Neutrophil (primary cell): ENCODE measurements around the gene SOCS3.

ENCODE experiments used
- H3K27ac ChIP-seq: fragments of 200-600 bp; sonication (generic); 2 replicates; pipeline ENCODE4 v1.5.1; 2016; ENCODE audit warnings: mild to moderate bottlenecking, moderate library complexity
- H3K27me3 ChIP-seq: fragments of 200-600 bp; sonication (generic); 2 replicates; pipeline ENCODE4 v1.6.0; 2016; ENCODE audit warnings: mild to moderate bottlenecking
- H3K36me3 ChIP-seq: fragments of 200-600 bp; sonication (generic); 2 replicates; pipeline ENCODE4 v1.5.1; 2017
- H3K4me1 ChIP-seq, 2 experiments: fragments of 200-600 bp in 1 of 2; sonication (generic) in 1 of 2; 1 replicate in 1 of 2; 2 replicates in 1 of 2; pipeline versions ENCODE4 v1.5.1 to v1.6.1; 2013 to 2016; ENCODE audit warnings: low read depth in 1 of 2, low read length in 1 of 2, mild to moderate bottlenecking in 1 of 2, moderate library complexity in 1 of 2; ENCODE audit not compliant: control insufficient read depth in 1 of 2, insufficient read depth in 1 of 2
- H3K4me3 ChIP-seq, 2 experiments: fragments of 200-600 bp in 1 of 2; sonication (generic) in 1 of 2; 1 replicate in 1 of 2; 2 replicates in 1 of 2; pipeline ENCODE4 v1.5.1; 2013 to 2016; ENCODE audit warnings: low read depth in 1 of 2, low read length in 1 of 2, mild to moderate bottlenecking in 1 of 2, moderate library complexity in 1 of 2
- H3K9me3 ChIP-seq: fragments of 200-600 bp; sonication (generic); 2 replicates; pipeline ENCODE4 v1.5.1; 2016
- TF ChIP-seq, protein P1 (sequence below): fragments of 200-600 bp; sonication (generic); IDR thresholded peaks from 2 replicates; pipeline ENCODE4 v1.5.1; 2016; ENCODE audit warnings: antibody characterized with exemption

Gene SOCS3

DNA sequence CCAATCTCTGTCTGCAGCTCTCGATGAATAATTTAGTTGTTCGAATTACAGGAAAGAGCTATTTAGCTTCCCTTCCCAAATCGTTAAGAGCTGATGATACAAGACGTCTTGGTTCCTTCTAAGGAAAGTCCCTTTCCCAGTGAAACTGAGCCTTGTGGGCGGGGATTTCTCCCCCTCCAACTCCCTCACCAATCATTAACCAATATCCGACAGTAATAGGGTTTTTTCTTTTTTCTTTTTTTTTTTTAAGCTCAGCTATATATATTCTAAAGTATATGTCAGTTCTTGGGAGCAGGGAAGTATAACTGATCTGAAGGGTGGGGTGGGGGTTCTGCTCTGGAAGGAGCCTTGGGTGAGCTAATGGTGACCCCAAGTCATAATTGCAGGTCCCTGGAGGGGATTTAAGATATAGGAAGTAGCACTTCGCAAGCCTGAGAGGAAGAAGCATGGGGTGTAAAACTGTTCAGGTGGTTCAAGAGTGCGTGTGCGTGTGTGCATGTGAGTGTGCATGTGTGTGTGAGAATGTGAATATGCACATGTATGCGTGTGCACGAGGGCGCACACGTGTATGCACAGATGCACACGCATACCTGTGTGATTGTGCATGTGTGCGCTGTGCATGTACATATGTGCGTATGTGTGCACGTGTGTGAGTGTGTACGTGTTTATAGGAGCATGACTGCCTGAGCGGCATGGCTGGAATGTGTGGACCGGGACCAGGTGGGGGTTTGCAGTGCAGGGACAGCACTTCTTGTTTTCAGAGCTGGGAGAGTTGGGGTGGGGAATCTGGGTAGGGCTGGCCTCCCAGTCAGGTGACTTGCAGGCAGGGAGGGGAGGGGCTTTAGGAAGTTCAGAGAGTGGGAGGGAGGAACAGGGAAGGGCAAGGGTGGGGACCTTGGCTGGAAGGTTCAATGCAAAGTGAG, 42.7 kb downstream of the SOCS3 start:
- H3K36me3 ChIP-seq, result no peaks in the 10 kb centered on the region
- H3K27me3 ChIP-seq, result peaks cover 67% of the 10 kb centered on the region
- peaks cover 14 to 21% of the 10 kb centered on the region in 2 experiments for H3K4me1 ChIP-seq
- H3K9me3 ChIP-seq, result no peaks in the 10 kb centered on the region
- TF ChIP-seq, protein P1, sequence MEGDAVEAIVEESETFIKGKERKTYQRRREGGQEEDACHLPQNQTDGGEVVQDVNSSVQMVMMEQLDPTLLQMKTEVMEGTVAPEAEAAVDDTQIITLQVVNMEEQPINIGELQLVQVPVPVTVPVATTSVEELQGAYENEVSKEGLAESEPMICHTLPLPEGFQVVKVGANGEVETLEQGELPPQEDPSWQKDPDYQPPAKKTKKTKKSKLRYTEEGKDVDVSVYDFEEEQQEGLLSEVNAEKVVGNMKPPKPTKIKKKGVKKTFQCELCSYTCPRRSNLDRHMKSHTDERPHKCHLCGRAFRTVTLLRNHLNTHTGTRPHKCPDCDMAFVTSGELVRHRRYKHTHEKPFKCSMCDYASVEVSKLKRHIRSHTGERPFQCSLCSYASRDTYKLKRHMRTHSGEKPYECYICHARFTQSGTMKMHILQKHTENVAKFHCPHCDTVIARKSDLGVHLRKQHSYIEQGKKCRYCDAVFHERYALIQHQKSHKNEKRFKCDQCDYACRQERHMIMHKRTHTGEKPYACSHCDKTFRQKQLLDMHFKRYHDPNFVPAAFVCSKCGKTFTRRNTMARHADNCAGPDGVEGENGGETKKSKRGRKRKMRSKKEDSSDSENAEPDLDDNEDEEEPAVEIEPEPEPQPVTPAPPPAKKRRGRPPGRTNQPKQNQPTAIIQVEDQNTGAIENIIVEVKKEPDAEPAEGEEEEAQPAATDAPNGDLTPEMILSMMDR, result no peak
- no peak overlapping the region for H3K4me3 ChIP-seq
- no peak overlapping the region for H3K27ac ChIP-seq

DNA sequence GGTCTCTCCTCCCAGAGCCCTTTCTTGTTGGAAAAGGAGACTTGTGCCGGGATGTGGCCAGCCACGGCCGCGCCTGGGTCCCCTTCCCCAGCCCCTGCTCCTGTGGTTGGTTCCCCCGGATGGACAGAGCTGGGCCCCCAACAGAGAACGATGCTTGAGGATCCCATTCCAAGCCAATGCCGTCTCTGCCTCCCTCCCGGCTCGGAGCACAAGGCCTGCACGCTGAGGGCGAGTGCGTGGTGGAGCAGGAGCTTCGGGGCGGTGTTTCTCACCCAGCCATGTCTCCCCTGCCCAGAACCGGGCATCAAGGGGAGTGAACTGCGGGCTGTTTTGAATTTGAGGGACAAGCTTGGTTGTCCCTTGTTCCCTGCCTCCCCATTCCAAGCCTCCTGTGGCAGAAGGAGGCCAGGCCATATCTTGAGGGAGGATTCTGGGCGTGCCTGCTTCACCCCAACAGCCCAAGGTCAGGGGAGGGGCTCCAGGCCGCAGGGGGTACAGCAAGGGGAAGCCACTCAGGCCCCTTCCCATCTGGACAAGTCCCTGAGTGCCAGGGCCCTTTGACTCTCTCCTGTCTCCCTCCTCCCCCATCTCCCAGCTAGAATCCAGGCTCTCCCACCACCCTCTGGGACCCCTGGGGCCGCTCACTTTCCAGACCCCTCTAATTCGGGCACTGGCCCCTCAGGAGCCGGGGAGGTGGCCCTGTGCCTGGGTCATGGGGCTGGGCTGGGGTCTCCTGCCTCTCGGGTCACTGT, 43.6 kb downstream of the SOCS3 start:
- Histone ChIP-seq H3K27ac (no peak overlapping the region), H3K27me3 (peaks cover 75% of the 10 kb centered on the region), H3K4me3 (no peak overlapping the region), H3K36me3 (no peaks in the 10 kb centered on the region), H3K9me3 (no peaks in the 10 kb centered on the region), H3K4me1 (peaks cover 14 to 21% of the 10 kb centered on the region in 2 experiments)
- TF ChIP-seq, protein P1, result no peak

DNA sequence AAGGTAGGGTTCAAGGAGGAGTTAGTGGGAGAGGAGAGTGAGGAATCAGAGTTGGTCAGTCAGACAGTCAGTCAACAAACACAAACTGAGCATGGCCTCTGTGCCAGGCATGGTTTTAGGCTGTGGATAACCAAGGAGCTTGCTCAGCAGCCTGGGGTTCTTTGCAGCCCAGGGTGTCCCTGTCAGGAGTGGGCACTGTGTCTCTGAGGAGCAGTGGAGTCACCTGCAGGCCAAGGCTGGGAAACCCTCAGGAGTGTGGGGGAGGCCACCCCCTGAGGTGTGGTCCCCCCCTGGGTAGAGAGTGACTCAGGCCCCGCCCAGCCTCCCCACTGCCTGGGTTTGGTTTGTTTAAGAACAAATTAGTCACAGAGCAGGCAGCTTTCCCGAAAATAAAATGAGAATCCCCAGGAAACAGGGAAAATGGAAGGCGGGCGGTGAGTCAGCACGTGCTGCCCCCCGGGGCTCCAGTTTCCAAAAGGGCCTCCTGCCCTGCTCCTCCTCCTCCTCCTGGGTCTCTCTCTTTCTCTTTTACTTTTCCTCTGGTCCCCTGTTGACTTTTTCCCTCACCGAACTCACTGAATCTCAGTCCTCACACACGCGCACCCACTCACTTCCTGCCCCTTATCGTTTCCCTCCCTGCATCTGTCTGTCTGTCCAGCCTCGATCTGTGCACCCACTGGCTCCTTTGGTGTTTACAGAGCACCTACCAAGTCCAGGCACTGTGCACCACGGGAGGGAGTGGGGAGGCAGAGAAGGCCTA, 44.3 kb downstream of the SOCS3 start:
- no peaks in the 10 kb centered on the region for H3K36me3 ChIP-seq
- TF ChIP-seq, protein P1, result no peak
- H3K4me1 ChIP-seq, result peaks cover 14 to 21% of the 10 kb centered on the region in 2 experiments
- no peaks in the 10 kb centered on the region for H3K9me3 ChIP-seq
- no peak overlapping the region for H3K4me3 ChIP-seq
- H3K27me3 ChIP-seq, result peaks cover 79% of the 10 kb centered on the region
- no peak overlapping the region for H3K27ac ChIP-seq

DNA sequence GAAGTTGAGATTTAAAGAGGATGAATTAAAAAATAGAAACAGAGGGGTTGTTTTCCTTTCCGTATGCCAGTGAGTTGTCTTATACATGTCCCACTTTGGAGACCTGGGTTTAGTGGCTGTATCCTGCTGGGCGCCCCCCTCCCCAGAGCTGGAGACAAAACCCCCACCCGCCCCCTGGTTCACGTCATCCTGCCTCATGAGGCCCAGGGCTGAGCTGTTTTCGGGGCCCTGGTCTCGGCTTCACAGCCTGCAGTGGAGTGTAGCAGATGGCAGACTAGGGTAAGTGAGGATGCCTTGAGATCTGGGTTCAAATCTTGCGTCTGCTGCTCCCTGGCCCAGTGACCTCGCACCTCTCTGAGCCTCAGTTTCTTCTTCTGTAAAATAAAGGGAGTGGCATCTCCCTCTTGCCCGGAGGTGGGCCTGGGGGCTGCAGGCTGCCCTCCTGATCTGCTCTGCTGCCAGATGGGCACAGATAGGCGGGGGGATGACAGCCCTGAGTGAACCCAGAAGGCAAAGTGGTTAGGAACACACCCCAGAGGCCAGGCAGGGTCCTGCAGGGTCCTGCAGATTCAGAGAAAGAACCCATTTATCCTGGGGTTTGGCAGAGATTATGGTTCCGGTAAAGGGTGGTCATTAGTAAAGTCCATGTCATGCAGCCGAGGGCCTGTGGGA, 45.1 kb downstream of the SOCS3 start:
- Histone ChIP-seq H3K27ac (no peak overlapping the region), H3K9me3 (no peaks in the 10 kb centered on the region), H3K4me1 (peaks cover 14 to 21% of the 10 kb centered on the region in 2 experiments), H3K4me3 (no peak overlapping the region), H3K36me3 (no peaks in the 10 kb centered on the region), H3K27me3 (peaks cover 79% of the 10 kb centered on the region)
- TF ChIP-seq, protein P1, result no peak
